Endothelial cell of umbilical vein (primary cell): ENCODE data around the gene ACSS2. TPM values are rescaled to one million over a fixed set of nuclear protein-coding genes. Genes with fewer than 3 reads are reported as not detected.

ENCODE experiments used
- BruUV-seq: library from RNA; stranded (reverse); fragments of 400-500 nt; replicated peaks from 2 replicates; lab custom pipeline; 2021; lab: Mats Ljungman, UMichigan
- CTCF ChIA-PET: fragments of 300-600, 350-600 bp; sonication (Branson Sonifier 250); formaldehyde crosslinking; loops from one replicate; lab custom pipeline; 2021; ENCODE audit warnings: antibody characterized with exemption, inconsistent platforms; lab: Charles Lee
- POLR2A ChIA-PET: fragments of 300-600, 350-600 bp; sonication (Branson Sonifier 250); formaldehyde crosslinking; loops from one replicate; lab custom pipeline; 2021; ENCODE audit warnings: antibody characterized with exemption, inconsistent platforms; lab: Charles Lee
- DNase-seq: peaks from one replicate; pipeline ENCODE4 v3.0.0-alpha.2; 2011; ENCODE audit warnings: low read depth, low spot score
- FAIRE-seq: peaks from 2 replicates; lab custom pipeline; 2011; peaks lifted over from hg19 to GRCh38; lab: Jason Lieb, UNC
- H2AFZ ChIP-seq: 2 replicates; pipeline ENCODE4 v1.6.0; 2012; ENCODE audit warnings: low read depth, low read length, control low read depth, inconsistent platforms
- H3K27ac ChIP-seq: 2 replicates; pipeline ENCODE4 v1.5.1; 2011; ENCODE audit warnings: low read depth, mild to moderate bottlenecking, control low read depth, low read length, moderate library complexity; ENCODE audit not compliant: insufficient read depth
- H3K27me3 ChIP-seq, 2 experiments: 2 replicates each; pipeline versions ENCODE4 v1.6.0 to v1.6.1; 2011; ENCODE audit warnings: low read length in 2 of 2, mixed read lengths in 1 of 2; ENCODE audit not compliant: control insufficient read depth in 2 of 2, insufficient read depth in 2 of 2
- H3K36me3 ChIP-seq, 2 experiments: 2 replicates in 1 of 2; 3 replicates in 1 of 2; pipeline ENCODE4 v1.5.1; 2011; ENCODE audit warnings: low read length in 2 of 2, mild to moderate bottlenecking in 1 of 2, moderate library complexity in 1 of 2; ENCODE audit not compliant: control insufficient read depth in 2 of 2, insufficient read depth in 2 of 2; ENCODE audit errors: extremely low read depth in 1 of 2
- H3K4me1 ChIP-seq: 3 replicates; pipeline ENCODE4 v1.5.1; 2011; ENCODE audit warnings: mild to moderate bottlenecking, low read length; ENCODE audit not compliant: control insufficient read depth, insufficient read depth; ENCODE audit errors: extremely low read depth
- H3K4me2 ChIP-seq: 2 replicates; pipeline ENCODE4 v1.6.1; 2011; ENCODE audit warnings: low read length, control low read depth, mixed read lengths; ENCODE audit not compliant: insufficient read depth
- H3K4me3 ChIP-seq, 3 experiments: fragments of 200-600 bp in 1 of 3; sonication (generic), shearing (Covaris generic) in 1 of 3; replicated peaks in 1 of 3; 2 replicates each; pipeline ENCODE4 v1.5.1; 2011 to 2016; ENCODE audit warnings: control low read depth in 3 of 3, low read length in 3 of 3, mild to moderate bottlenecking in 2 of 3, inconsistent platforms in 1 of 3, low read depth in 1 of 3, moderate library complexity in 1 of 3; ENCODE audit not compliant: insufficient read depth in 1 of 3
- H3K79me2 ChIP-seq: 2 replicates; pipeline ENCODE4 v1.6.0; 2012; ENCODE audit warnings: low read length, inconsistent platforms; ENCODE audit not compliant: control insufficient read depth, insufficient read depth
- H3K9ac ChIP-seq: replicated peaks from 2 replicates; pipeline ENCODE3; 2011; ENCODE audit warnings: low read length, control low read depth; ENCODE audit not compliant: insufficient read depth; ENCODE audit errors: extremely low read depth
- H3K9me1 ChIP-seq: replicated peaks from 3 replicates; pipeline ENCODE4 v1.6.0; 2011; ENCODE audit warnings: mild to moderate bottlenecking, low read length; ENCODE audit not compliant: control insufficient read depth, insufficient read depth; ENCODE audit errors: extremely low read depth
- H3K9me3 ChIP-seq: replicated peaks from 2 replicates; pipeline ENCODE4 v1.5.1; 2012; ENCODE audit warnings: low read length, inconsistent platforms; ENCODE audit not compliant: control insufficient read depth, insufficient read depth
- H4K20me1 ChIP-seq: replicated peaks from 2 replicates; pipeline ENCODE3; 2011; ENCODE audit warnings: mild to moderate bottlenecking, low read length; ENCODE audit not compliant: control insufficient read depth, insufficient read depth; ENCODE audit errors: extremely low read depth
- CTCF ChIP-seq, 2 donors: IDR thresholded peaks; 1 replicate in 1 of 2; 2 replicates in 1 of 2; pipeline ENCODE4 v1.5.1; 2011; ENCODE audit warnings: low read length in 2 of 2, mild to moderate bottlenecking in 2 of 2, moderate library complexity in 2 of 2, control low read depth in 1 of 2, inconsistent platforms in 1 of 2, low read depth in 1 of 2; ENCODE audit not compliant: insufficient read depth in 1 of 2; ENCODE audit errors: extremely low read depth in 1 of 2
- EZH2 ChIP-seq: IDR thresholded peaks from 2 replicates; pipeline ENCODE4 v1.6.1; 2012; ENCODE audit warnings: borderline replicate concordance, low read depth, mild to moderate bottlenecking, moderate library complexity, low read length, inconsistent platforms; ENCODE audit not compliant: severe bottlenecking
- FOS ChIP-seq: IDR thresholded peaks from 2 replicates; pipeline ENCODE4 v1.6.1; 2011; ENCODE audit warnings: mild to moderate bottlenecking, low read length, moderate library complexity, borderline replicate concordance; ENCODE audit not compliant: insufficient read depth
- GATA2 ChIP-seq: IDR thresholded peaks from 2 replicates; pipeline ENCODE4 v1.7.0; 2011; ENCODE audit warnings: low read depth, mild to moderate bottlenecking, moderate library complexity, mixed read lengths, low read length; ENCODE audit not compliant: insufficient read length, insufficient read depth
- MYC ChIP-seq: IDR thresholded peaks from one replicate; pipeline ENCODE4 v1.6.1; 2011; ENCODE audit warnings: mild to moderate bottlenecking, low read depth, low read length
- POLR2A ChIP-seq: IDR thresholded peaks from 2 replicates; pipeline ENCODE4 v1.6.1; 2012; ENCODE audit warnings: low read depth, mild to moderate bottlenecking, control low read depth, low read length
- POLR2AphosphoS5 ChIP-seq: IDR thresholded peaks from 2 replicates; pipeline ENCODE4 v1.6.1; 2012; ENCODE audit warnings: low read depth, mild to moderate bottlenecking, control low read depth, low read length, moderate library complexity; ENCODE audit not compliant: insufficient read depth
- dilution Hi-C: fragments of 300-500 bp; cut with MboI; formaldehyde crosslinking; loops from one replicate; pipeline ENCODE4 v1.15.0; 2019; ENCODE audit warnings: low sequenced_read_pairs; ENCODE audit not compliant: extremely low pct_ligation_motif_present
- intact Hi-C: fragments of 100-400 bp; cut with micrococcal nuclease; formaldehyde crosslinking; loops from one replicate; pipeline ENCODE4 v1.10.0; 2022
- polyA plus RNA-seq, 4 experiments: library from polyadenylated mRNA; depleted of rRNA in 3 of 4; stranded (reverse) in 3 of 4; unstranded in 1 of 4; fragments of >200 nt; gene quantifications; 2 replicates each; pipeline versions ENCODE4 v1.2.1 to v1.2.3, GENCODE V29; 2011 to 2012; ENCODE audit warnings: missing spikeins in 1 of 4
- total RNA-seq: library from RNA; stranded (reverse); gene quantifications from 2 replicates; pipeline ENCODE4 v1.2.3, GENCODE V29; 2021
- TF ChIP-seq, protein P1 (sequence below): IDR thresholded peaks from 2 replicates; pipeline ENCODE4 v1.6.1; 2011; ENCODE audit not compliant: insufficient read depth, insufficient read length

ACSS2 gene
- total and polyA plus RNA-seq, 2 donors (not counting 3 experiments of a cell fraction or from before 2014, with no cell fraction given): 40.7 to 42.3 TPM

DNA sequence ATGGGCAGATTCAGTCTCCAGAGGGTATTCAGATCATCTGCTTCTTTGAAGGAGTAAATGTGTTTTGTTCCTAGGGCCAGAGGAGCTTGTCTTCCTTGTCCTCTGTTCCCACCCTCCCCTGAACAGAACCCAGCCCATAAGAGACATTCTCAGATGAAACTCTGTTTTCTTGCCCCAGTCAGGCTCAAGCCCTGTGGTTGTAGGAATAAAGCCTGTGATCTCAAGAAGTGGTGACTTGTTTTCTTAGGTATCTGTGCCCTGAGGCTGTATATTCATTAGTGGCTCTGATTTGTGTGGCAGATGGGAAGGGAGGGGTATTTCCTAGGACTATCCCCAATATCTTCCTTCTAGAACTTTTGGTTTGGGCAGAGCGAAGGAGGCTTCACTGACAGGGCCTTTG is 51.3 kb downstream of the ACSS2 start:
- H3K36me3 ChIP-seq: peaks cover 17 to 20% of the 10 kb centered on the region in 2 experiments

More for the DNA sequence above, 51.3 kb downstream of the ACSS2 start:
- H3K27ac ChIP-seq: no peak overlapping the region
- intact Hi-C loops: no loop called here
- H2AFZ ChIP-seq: no peak overlapping the region
- DNase-seq (no peak), FAIRE-seq (no peak)
- H3K4me2 ChIP-seq: no peak overlapping the region
- H3K9ac ChIP-seq: no peak overlapping the region
- no peaks in the 10 kb centered on the region for H3K9me1 ChIP-seq
- H3K27me3 ChIP-seq: no peaks in the 10 kb centered on the region
- no peaks in the 10 kb centered on the region for H3K4me1 ChIP-seq
- no peaks in the 10 kb centered on the region for H4K20me1 ChIP-seq
- no peak for TF ChIP-seq FOS
- no peak for TF ChIP-seq GATA2
- TF ChIP-seq MYC: no peak
- no peak for TF ChIP-seq CTCF (IDR thresholded peaks at IDR 0.05; ENCODE audit: extremely low read depth in 1 of 2, insufficient read depth in 1 of 2, low read depth in 1 of 2, low read length in 2 of 2)
- no peak for TF ChIP-seq POLR2AphosphoS5
- no peak for TF ChIP-seq POLR2A
- TF ChIP-seq, protein P1, sequence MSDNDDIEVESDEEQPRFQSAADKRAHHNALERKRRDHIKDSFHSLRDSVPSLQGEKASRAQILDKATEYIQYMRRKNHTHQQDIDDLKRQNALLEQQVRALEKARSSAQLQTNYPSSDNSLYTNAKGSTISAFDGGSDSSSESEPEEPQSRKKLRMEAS: no peak
- no peak for TF ChIP-seq EZH2
- dilution Hi-C loops: no loop called here
- H3K4me3 ChIP-seq: no peak overlapping the region
- H3K79me2 ChIP-seq: no peaks in the 10 kb centered on the region
- CTCF ChIA-PET: interaction anchor here (0.8 kb wide), 1 partner anchor 54 kb away, joined by 3 read pairs; no protein-coding TSS in a partner anchor
- H3K9me3 ChIP-seq: no peaks in the 10 kb centered on the region
- BruUV-seq: no TSS peak
- POLR2A ChIA-PET: no interaction called here
